GM12892 (cell line): Measurements from ENCODE around the gene UROD.

ENCODE experiments used
- POLR2A ChIP-seq: IDR thresholded peaks from 2 replicates; pipeline ENCODE4 v1.6.1; 2011; ENCODE audit warnings: low read depth, low read length, control low read depth
- POLR2AphosphoS5 ChIP-seq: IDR thresholded peaks from 2 replicates; pipeline ENCODE4 v1.6.1; 2011; ENCODE audit warnings: low read depth, low read length, control low read depth

DNA sequence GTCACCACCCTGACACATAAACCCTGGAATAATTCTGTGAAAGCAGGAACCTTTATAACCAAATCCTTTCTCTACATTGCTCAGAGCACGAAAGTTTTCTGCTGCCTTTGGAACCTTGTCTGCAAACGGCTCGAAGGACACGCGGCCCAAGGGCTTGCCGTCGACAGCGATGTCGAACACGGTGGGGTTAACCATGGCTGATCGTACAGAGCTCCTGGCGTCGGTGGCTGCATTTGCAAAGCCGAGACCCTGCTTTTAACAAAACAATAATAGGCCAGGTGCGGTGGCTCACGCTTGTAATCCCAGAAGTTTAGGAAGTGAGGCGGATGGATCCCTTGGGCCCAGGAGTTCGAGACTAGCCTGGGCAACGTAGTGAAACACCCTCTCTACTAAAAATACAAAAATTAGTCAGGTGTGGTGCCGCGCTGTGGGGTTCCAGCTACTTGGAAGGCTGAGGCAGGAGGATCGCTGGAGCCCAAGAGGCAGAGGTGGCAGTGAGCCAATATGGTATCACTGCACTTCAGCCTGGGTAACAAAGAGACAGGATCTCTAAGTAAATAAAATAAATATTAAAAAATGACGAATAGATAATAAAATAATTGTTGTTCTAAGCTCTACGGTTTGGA is 23.4 kb upstream of the UROD start:
- TF ChIP-seq POLR2A (no peak), POLR2AphosphoS5 (no peak)
